ENCODE results near the gene C1orf52.
A peak's percentile ranks its signal among the peaks of the same experiment; 100 is the strongest.

C1orf52 gene

GRCh38 chr1:85259118-85259911, at the start of gene C1orf52:
C1orf52 (minus strand) TSS chr1:85259662; CDS start chr1:85259633, 29 bp downstream.
- DNase-seq = peak; percentile 99

- DNase-seq = no peak
Observed at GRCh38 chr1:85308833-85309350, 49.4 kb upstream of the C1orf52 start.

GRCh38 chr1:85307987-85308832, 48.7 kb upstream of the C1orf52 start:
- DNase-seq = peak; percentile 64

- no peak for DNase-seq
Observed at GRCh38 chr1:85306236-85306635, 46.8 kb upstream of the C1orf52 start.

GRCh38 chr1:85303440-85304162, 44.1 kb upstream of the C1orf52 start:
- no peak for DNase-seq

GRCh38 chr1:85300140-85300539, 40.7 kb upstream of the C1orf52 start:
- no peak for DNase-seq

- DNase-seq = peak; percentile 54
Observed at GRCh38 chr1:85297855-85298629, 38.6 kb upstream of the C1orf52 start.

GRCh38 chr1:85297538-85297854, 38.0 kb upstream of the C1orf52 start:
- no peak for DNase-seq

GRCh38 chr1:85296980-85297379, 37.5 kb upstream of the C1orf52 start:
- DNase-seq = no peak

- DNase-seq = no peak
Observed at GRCh38 chr1:85295654-85296053, 36.2 kb upstream of the C1orf52 start.

- DNase-seq = no peak
Observed at GRCh38 chr1:85295006-85295431, 35.6 kb upstream of the C1orf52 start.

GRCh38 chr1:85290826-85291225, 31.4 kb upstream of the C1orf52 start:
- no peak for DNase-seq

GRCh38 chr1:85289848-85290335, 30.4 kb upstream of the C1orf52 start:
- no peak for DNase-seq

- DNase-seq = no peak
Observed at GRCh38 chr1:85289207-85289847, 29.9 kb upstream of the C1orf52 start.

- DNase-seq = no peak
Observed at GRCh38 chr1:85284202-85284601, 24.7 kb upstream of the C1orf52 start.

- DNase-seq = no peak
Observed at GRCh38 chr1:85283475-85284199, 24.2 kb upstream of the C1orf52 start.

- DNase-seq = no peak
Observed at GRCh38 chr1:85282424-85282823, 23.0 kb upstream of the C1orf52 start.

- DNase-seq = no peak
Observed at GRCh38 chr1:85280636-85281035, 21.2 kb upstream of the C1orf52 start.

GRCh38 chr1:85279458-85280080, 20.1 kb upstream of the C1orf52 start:
- no peak for DNase-seq

GRCh38 chr1:85278853-85279314, 19.4 kb upstream of the C1orf52 start:
- peak; percentile 58 for DNase-seq
